H1 (cell line): ENCODE data around the gene ANK3. TPM values are rescaled to one million over a fixed set of nuclear protein-coding genes. Genes with fewer than 3 reads are reported as not detected.

Experiments used
- CTCF ChIA-PET: fragments of 300-600 bp; sonication (Branson Sonifier 250); formaldehyde crosslinking; loops from one replicate; lab custom pipeline; 2021; ENCODE audit not compliant: partially characterized antibody; lab: Charles Lee
- POLR2A ChIA-PET: fragments of 300-600 bp; sonication (Branson Sonifier 250); formaldehyde crosslinking; loops from one replicate; lab custom pipeline; 2021; ENCODE audit warnings: inconsistent platforms; ENCODE audit not compliant: partially characterized antibody; lab: Charles Lee
- DNase-seq, 2 experiments: peaks; one replicate each; pipeline versions ENCODE4 v3.0.0 to v3.0.0-alpha.2; 2010 to 2022; ENCODE audit warnings: low spot score in 2 of 2, low read depth in 1 of 2, mixed read lengths in 1 of 2
- FAIRE-seq: peaks from 2 replicates; lab custom pipeline; 2011; peaks lifted over from hg19 to GRCh38; lab: Jason Lieb, UNC
- H2AFZ ChIP-seq: 2 replicates; pipeline ENCODE4 v1.8.1; 2012; ENCODE audit warnings: low read length, inconsistent platforms
- H2AK5ac ChIP-seq: 2 replicates; pipeline ENCODE4 v1.6.1; 2013; ENCODE audit warnings: low read depth, low read length
- H2BK120ac ChIP-seq: replicated peaks from 2 replicates; pipeline ENCODE3; 2013; ENCODE audit warnings: low read depth, low read length, inconsistent platforms
- H2BK12ac ChIP-seq: 2 replicates; pipeline ENCODE4 v1.6.1; 2013; ENCODE audit warnings: low read depth, low read length
- H2BK15ac ChIP-seq: 2 replicates; pipeline ENCODE4 v1.6.1; 2013; ENCODE audit warnings: low read length
- H2BK20ac ChIP-seq: 2 replicates; pipeline ENCODE4 v1.6.1; 2013; ENCODE audit warnings: low read length
- H2BK5ac ChIP-seq: 2 replicates; pipeline ENCODE4 v1.6.1; 2013; ENCODE audit warnings: low read depth, low read length
- H3K14ac ChIP-seq: 2 replicates; pipeline ENCODE4 v1.6.1; 2013; ENCODE audit warnings: inconsistent platforms; ENCODE audit not compliant: insufficient read length
- H3K18ac ChIP-seq: 2 replicates; pipeline ENCODE4 v1.6.1; 2013; ENCODE audit warnings: low read length; ENCODE audit errors: extremely low read depth
- H3K23ac ChIP-seq: 2 replicates; pipeline ENCODE4 v1.6.1; 2013; ENCODE audit warnings: inconsistent platforms; ENCODE audit not compliant: insufficient read length
- H3K23me2 ChIP-seq: 2 replicates; pipeline ENCODE4 v1.6.1; 2013; ENCODE audit warnings: low read depth, low read length
- H3K27ac ChIP-seq: 2 replicates; pipeline ENCODE4 v1.6.1; 2011; ENCODE audit warnings: low read depth, low read length, inconsistent platforms
- H3K27me3 ChIP-seq, 4 experiments: replicated peaks in 1 of 4; 1 replicate in 1 of 4; 2 replicates in 3 of 4; pipeline versions ENCODE4 v1.6.1 to v1.8.1; 2011 to 2013; ENCODE audit warnings: low read length in 3 of 4, mild to moderate bottlenecking in 3 of 4, inconsistent platforms in 2 of 4, mixed read lengths in 2 of 4, moderate library complexity in 1 of 4; ENCODE audit not compliant: control insufficient read depth in 3 of 4, insufficient read depth in 3 of 4; ENCODE audit errors: extremely low read depth in 1 of 4
- H3K36me3 ChIP-seq, 4 experiments: 2 replicates each; pipeline versions ENCODE4 v1.6.1 to v1.8.1; 2011 to 2013; ENCODE audit warnings: mild to moderate bottlenecking in 4 of 4, low read length in 3 of 4, moderate library complexity in 2 of 4, control low read depth in 1 of 4, inconsistent platforms in 1 of 4; ENCODE audit not compliant: insufficient read depth in 4 of 4, control insufficient read depth in 2 of 4
- H3K4ac ChIP-seq: replicated peaks from 2 replicates; pipeline ENCODE3; 2013; ENCODE audit warnings: low read length, low read depth, mixed read lengths, inconsistent platforms; ENCODE audit not compliant: insufficient read length
- H3K4me1 ChIP-seq, 4 experiments: replicated peaks in 1 of 4; 1 replicate in 1 of 4; 2 replicates in 3 of 4; pipeline versions ENCODE4 v1.6.1 to v1.8.1; 2011 to 2013; ENCODE audit warnings: low read length in 3 of 4, inconsistent platforms in 2 of 4, mixed read lengths in 1 of 4; ENCODE audit not compliant: insufficient read depth in 4 of 4, control insufficient read depth in 3 of 4
- H3K4me2 ChIP-seq, 2 experiments: 2 replicates each; pipeline versions ENCODE4 v1.6.1 to v1.8.1; 2011 to 2013; ENCODE audit warnings: low read depth in 2 of 2, low read length in 2 of 2, control low read depth in 1 of 2, inconsistent platforms in 1 of 2, mild to moderate bottlenecking in 1 of 2; ENCODE audit not compliant: insufficient read depth in 1 of 2
- H3K4me3 ChIP-seq, 4 experiments: fragments of 200-600, 300-600 bp in 1 of 4; sonication (generic), shearing (Covaris generic), sonication (Bioruptor Twin) in 1 of 4; 2 replicates each; pipeline versions ENCODE4 v1.5.1 to v1.8.1; 2011 to 2016; ENCODE audit warnings: low read length in 4 of 4, low read depth in 3 of 4, control low read depth in 2 of 4, inconsistent platforms in 2 of 4, mild to moderate bottlenecking in 2 of 4, mixed read lengths in 1 of 4, moderate library complexity in 1 of 4; ENCODE audit not compliant: insufficient read depth in 2 of 4; ENCODE audit errors: extremely low read depth in 1 of 4
- H3K56ac ChIP-seq: replicated peaks from 2 replicates; pipeline ENCODE3; 2013; ENCODE audit warnings: low read depth, mild to moderate bottlenecking, mixed read lengths, low read length, inconsistent platforms; ENCODE audit not compliant: insufficient read length
- H3K79me1 ChIP-seq: 2 replicates; pipeline ENCODE4 v1.6.1; 2013; ENCODE audit warnings: low read depth, low read length, control low read depth
- H3K79me2 ChIP-seq, 2 experiments: 2 replicates each; pipeline versions ENCODE4 v1.6.1 to v1.8.1; 2012 to 2013; ENCODE audit warnings: low read length in 2 of 2, mild to moderate bottlenecking in 2 of 2, inconsistent platforms in 1 of 2; ENCODE audit not compliant: insufficient read depth in 2 of 2, control insufficient read depth in 1 of 2
- H3K9ac ChIP-seq, 4 experiments: replicated peaks in 1 of 4; 1 replicate in 1 of 4; 2 replicates in 3 of 4; pipeline versions ENCODE4 v1.6.1 to v1.8.1; 2011 to 2013; ENCODE audit warnings: low read depth in 3 of 4, low read length in 3 of 4, control low read depth in 2 of 4, mild to moderate bottlenecking in 2 of 4, moderate library complexity in 2 of 4, inconsistent platforms in 1 of 4; ENCODE audit errors: extremely low read depth in 1 of 4
- H3K9me3 ChIP-seq, 2 experiments: 2 replicates each; pipeline versions ENCODE4 v1.6.1 to v1.8.1; 2012 to 2013; ENCODE audit warnings: mild to moderate bottlenecking in 2 of 2, moderate library complexity in 2 of 2, control low read depth in 1 of 2, inconsistent platforms in 1 of 2, low read depth in 1 of 2, low read length in 1 of 2, mixed read lengths in 1 of 2; ENCODE audit not compliant: insufficient read depth in 2 of 2
- H4K20me1 ChIP-seq, 2 experiments: replicated peaks in 1 of 2; 2 replicates each; pipeline versions ENCODE3 to v1.8.1; 2011 to 2013; ENCODE audit warnings: inconsistent platforms in 2 of 2, low read length in 2 of 2, mild to moderate bottlenecking in 1 of 2; ENCODE audit not compliant: insufficient read depth in 2 of 2, control insufficient read depth in 1 of 2
- H4K5ac ChIP-seq: 2 replicates; pipeline ENCODE4 v1.6.1; 2013; ENCODE audit warnings: low read length, low read depth, mixed read lengths, inconsistent platforms; ENCODE audit not compliant: insufficient read length
- H4K8ac ChIP-seq: 2 replicates; pipeline ENCODE4 v1.8.0; 2013; ENCODE audit warnings: mild to moderate bottlenecking, moderate library complexity, low read length, inconsistent platforms; ENCODE audit not compliant: insufficient read depth; ENCODE audit errors: extremely low read depth
- H4K91ac ChIP-seq: replicated peaks from 2 replicates; pipeline ENCODE3; 2013; ENCODE audit warnings: low read length, mixed read lengths, inconsistent platforms; ENCODE audit not compliant: insufficient read length
- CHD2 ChIP-seq: IDR thresholded peaks from 2 replicates; pipeline ENCODE4 v1.6.1; 2012; ENCODE audit warnings: low read length, improper control_type of control experiment
- EP300 ChIP-seq, 2 experiments: IDR thresholded peaks; 1 replicate in 1 of 2; 2 replicates in 1 of 2; pipeline ENCODE4 v1.6.1; 2011 to 2012; ENCODE audit warnings: low read depth in 2 of 2, low read length in 2 of 2, mild to moderate bottlenecking in 2 of 2, borderline replicate concordance in 1 of 2, inconsistent platforms in 1 of 2, moderate library complexity in 1 of 2
- JUN ChIP-seq: IDR thresholded peaks from 2 replicates; pipeline ENCODE4 v1.6.1; 2011; ENCODE audit warnings: low read depth, mild to moderate bottlenecking, improper control_type of control experiment, low read length
- TCF12 ChIP-seq: IDR thresholded peaks from 2 replicates; pipeline ENCODE4 v1.6.1; 2011; ENCODE audit warnings: low read depth, mild to moderate bottlenecking, low read length
- polyA plus RNA-seq, 7 experiments: library from polyadenylated mRNA; depleted of rRNA in 3 of 7; stranded (reverse) in 5 of 7; unstranded in 2 of 7; fragments of >200 nt in 5 of 7; fragments of 200-250 nt in 2 of 7; gene quantifications; 1 replicate in 5 of 7; 2 replicates in 1 of 7; 4 replicates in 1 of 7; pipeline versions ENCODE4 v1.2.1 to v1.2.3, GENCODE V29; 2011 to 2013; ENCODE audit warnings: missing spikeins in 2 of 7, mixed read lengths in 2 of 7
- total RNA-seq: library from RNA; stranded (reverse); fragmentation: NEBNext Ultra II Directional; extraction: Animal tissue kit (Norgen Biotek cat#: 25700); gene quantifications from 2 replicates; pipeline ENCODE4 v1.2.1, GENCODE V29; 2021

The ANK3 gene
- total and polyA plus RNA-seq, 2 of the 8 experiments (the other 6 are each of a cell fraction or from before 2014, with no cell fraction given): 18.1 to 67.9 TPM

DNA sequence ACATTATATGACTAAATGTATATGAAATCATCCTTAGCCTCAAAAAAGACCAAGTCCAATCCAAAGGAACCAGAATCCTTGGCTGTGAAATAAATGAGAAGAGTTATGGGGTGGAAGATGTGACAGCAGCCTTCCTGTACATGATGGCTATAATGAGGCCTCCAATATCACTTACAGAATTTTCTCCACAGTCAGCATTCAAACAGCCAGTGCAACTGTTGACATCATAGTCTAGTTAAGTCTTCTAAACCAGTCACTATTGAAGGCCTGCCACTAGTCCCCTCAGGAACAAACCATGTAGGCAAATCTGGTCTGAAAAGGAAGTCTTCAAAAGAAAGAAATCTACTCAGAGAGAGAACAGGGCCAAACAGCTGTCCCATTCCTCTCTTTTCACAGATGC is 263.8 kb downstream of the ANK3 start:
- ChIA-PET POLR2A (interaction anchor here (1.3 kb wide), 1 partner anchor 15 kb away, joined by 5 read pairs; no protein-coding TSS in a partner anchor), CTCF (interaction anchor here (3.6 kb wide), 1 partner anchor 11 kb away, joined by 18 read pairs; no protein-coding TSS in a partner anchor)
- Histone ChIP-seq H2BK15ac (no peak overlapping the region), H2BK120ac (no peak overlapping the region), H3K27ac (no peak overlapping the region), H2BK5ac (no peak overlapping the region), H3K36me3 (no peaks in the 10 kb centered on the region), H3K18ac (no peak overlapping the region), H4K5ac (no peak overlapping the region), H2BK20ac (no peak overlapping the region), H3K9ac (no peak overlapping the region), H3K4ac (no peak overlapping the region), H2BK12ac (no peak overlapping the region), H4K91ac (no peak overlapping the region), H3K14ac (no peak overlapping the region), H3K4me3 (no peak overlapping the region), H3K27me3 (no peaks in the 10 kb centered on the region), H3K79me1 (no peaks in the 10 kb centered on the region), H3K4me2 (no peak overlapping the region), H3K56ac (no peak overlapping the region), H3K4me1 (peaks cover 0 to 5% (median 0%) of the 10 kb centered on the region in 4 experiments; a peak in 2 of 7 replicates), H4K8ac (no peak overlapping the region), H3K9me3 (no peaks in the 10 kb centered on the region), H3K23ac (no peak overlapping the region), H2AK5ac (no peak overlapping the region), H3K79me2 (no peaks in the 10 kb centered on the region), H2AFZ (no peak overlapping the region), H3K23me2 (no peaks in the 10 kb centered on the region), H4K20me1 (peaks cover 0 to 1% of the 10 kb centered on the region in 2 experiments)
- DNase-seq (no peak), FAIRE-seq (no peak)
- TF ChIP-seq EP300 (IDR thresholded peaks at IDR 0.05; ENCODE audit: borderline replicate concordance in 1 of 2, low read depth in 2 of 2, low read length in 2 of 2): no peak
- no peak for TF ChIP-seq CHD2
- no peak for TF ChIP-seq JUN
- no peak for TF ChIP-seq TCF12
